ENCODE data around the gene ADAM10.

Gene ADAM10

GRCh38 chr15:58549013-58549784, 200.3 kb downstream of the ADAM10 start:
- DNase-seq = no peak

GRCh38 chr15:58548308-58549012, 201.0 kb downstream of the ADAM10 start:
- DNase-seq = no peak

DNA sequence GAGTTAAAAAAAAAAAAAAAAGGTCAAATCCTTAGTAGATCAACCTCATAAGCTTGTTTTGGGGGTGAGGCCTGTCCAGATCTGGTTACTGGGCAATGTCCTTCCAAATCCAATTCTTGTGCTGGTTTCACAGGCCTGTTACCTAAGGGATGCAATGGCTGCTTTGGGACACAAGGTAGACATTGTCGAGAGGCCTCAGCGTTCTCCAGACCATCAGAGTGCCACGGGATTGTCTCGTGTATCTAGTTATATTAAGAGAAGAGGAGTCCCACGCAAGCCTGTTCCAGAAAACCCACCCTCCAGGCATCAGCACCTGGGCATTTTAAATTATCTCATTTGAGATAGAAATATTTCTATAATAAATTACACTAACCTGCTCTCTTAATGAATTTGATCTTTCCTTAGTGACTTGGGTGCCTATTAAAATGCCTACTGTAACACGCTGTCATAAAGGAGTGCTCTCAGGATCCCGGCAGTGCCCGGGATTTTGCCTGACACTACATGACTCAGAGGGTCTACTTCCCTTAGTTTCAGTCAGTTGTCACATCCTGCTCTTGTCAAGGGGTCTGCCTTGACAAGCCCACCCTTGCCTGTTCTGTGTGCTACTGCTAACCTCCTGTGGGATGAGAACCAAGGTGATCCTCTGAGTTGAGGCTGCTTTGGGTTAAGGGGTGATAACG, 201.7 kb downstream of the ADAM10 start:
- DNase-seq = no peak

DNA sequence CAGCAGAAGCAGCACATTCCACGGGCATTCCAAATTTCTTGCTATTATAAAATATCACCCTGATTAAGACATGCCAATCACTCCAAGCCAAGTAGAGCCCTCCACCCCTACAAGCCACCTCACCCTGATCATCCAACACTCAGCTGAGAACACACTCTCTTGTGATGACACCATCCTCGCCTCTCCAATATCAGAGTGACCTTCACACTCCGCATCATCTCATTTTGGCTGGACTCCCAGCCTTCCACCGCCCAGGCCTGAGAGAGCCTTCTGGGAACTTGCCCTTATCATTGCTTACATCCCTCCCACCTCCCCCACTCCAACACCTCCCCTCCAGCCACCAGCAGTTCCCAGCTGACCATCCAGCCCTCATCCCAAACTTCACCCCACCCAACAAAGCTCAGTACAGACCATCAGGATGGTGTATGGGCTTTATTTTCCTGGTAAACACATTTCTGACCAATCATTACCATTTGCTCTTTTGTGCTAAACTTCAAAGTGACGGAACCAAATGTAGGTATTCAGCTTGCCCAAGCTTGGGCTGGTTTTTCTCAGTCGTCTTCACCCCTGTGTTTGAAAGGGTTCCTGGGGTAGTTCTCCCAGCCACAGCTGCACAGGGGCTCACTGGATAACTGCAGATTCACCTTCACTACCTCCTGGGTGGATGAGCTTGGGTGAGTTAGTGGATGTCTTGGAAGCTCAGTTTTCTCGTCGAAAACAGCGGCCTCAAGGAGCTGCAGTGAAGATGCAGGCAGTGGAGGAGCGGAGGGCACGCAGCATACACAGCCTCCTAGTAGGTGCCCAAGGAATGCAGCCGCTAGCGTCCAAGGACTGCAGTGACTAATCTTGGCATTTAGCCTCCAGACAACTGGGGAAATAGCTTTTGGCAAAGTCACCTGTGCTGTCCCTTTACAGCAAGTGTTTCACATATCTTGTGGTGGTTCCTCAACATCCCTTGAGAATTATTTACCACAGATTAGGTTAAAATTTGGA, 202.6 kb downstream of the ADAM10 start:
- peak in 1 of 2 experiments; percentile 26 for DNase-seq

DNA sequence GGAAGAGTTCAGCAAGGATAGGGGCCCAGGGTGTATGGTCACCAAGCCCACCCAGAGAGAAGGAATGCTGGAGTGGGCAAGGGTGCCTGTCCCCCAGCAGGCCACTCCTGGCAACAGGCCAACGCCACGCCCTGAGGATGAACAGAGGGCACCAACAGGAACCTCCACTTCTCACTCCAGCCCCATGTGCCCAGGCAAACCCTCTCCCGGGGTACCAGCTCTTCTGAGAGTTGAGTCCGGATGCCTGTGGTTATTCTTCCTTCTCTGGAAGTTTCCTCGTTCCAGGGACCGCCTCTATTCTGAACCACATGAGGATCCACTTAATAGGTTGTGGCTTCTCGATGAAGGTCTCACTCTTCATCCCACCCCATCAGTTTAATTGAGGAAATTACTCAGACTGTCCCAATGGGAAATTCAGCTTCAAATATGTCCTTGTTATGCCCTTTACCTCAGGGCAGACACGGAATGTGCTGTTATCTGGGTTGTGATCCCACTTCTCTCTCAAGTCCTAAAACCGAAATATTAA, 203.4 kb downstream of the ADAM10 start:
- no peak for DNase-seq

GRCh38 chr15:58545307-58546065, 204.0 kb downstream of the ADAM10 start:
- DNase-seq = no peak

GRCh38 chr15:58544756-58545155, 204.8 kb downstream of the ADAM10 start:
- DNase-seq = no peak

DNA sequence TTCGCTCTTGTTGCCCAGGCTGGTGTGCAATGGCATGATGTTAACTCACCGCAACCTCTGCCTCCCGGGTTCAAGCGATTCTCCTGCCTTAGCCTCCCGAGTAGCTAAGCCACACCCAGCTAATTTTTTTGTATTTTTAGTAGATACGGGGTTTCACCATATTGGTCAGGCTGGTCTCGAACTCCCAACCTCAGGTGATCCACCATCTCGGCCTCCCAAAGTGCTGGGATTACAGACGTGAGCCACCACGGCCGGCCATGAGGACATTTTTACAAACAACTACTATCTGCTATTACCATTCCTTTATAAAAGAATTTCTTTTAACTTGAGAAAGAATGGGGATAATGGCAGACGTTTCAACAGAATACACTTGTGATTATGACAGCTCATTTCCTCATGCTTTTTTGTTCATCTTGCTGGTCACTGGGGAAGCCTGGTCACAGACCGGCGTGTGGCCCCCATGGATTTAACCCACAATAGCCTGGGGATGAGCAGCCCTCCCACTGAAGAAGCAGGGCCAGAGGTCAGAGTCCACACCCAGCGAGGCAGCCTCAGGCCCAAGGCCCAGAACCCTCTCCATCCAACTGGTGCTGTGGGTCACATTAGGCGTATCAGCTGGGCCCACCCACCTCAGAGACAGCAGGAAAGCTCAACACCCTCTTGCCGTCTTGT, 205.7 kb downstream of the ADAM10 start:
- DNase-seq = no peak

- no peak for DNase-seq
These were observed 208.0 kb downstream of the ADAM10 start for GRCh38 chr15:58541410-58542087.

- no peak for DNase-seq
These were observed 210.0 kb downstream of the ADAM10 start for GRCh38 chr15:58539548-58539947.

GRCh38 chr15:58538901-58539300, 210.6 kb downstream of the ADAM10 start:
- no peak for DNase-seq

All from SHP77 (cell line).